Mesenteric fat pad (tissue), 1 donor: ENCODE measurements around the gene HEPACAM2. TPM values are rescaled to one million over a fixed set of nuclear protein-coding genes. Genes with fewer than 3 reads are reported as not detected.

Experiments used
- DNase-seq: peaks from one replicate; pipeline ENCODE4 v3.0.0-alpha.2; 2020; ENCODE audit warnings: low spot score
- total RNA-seq: library from RNA; stranded (reverse); fragmentation: NEBNext Ultra II Directional; extraction: Animal tissue kit (Norgen Biotek cat#: 25700); gene quantifications from one replicate; pipeline ENCODE4 v1.2.1, GENCODE V29; 2021
- donor health status: DM: yes; HTN: yes; CAD: no.

HEPACAM2 gene
- total RNA-seq, 1 donor from 2014 or later: not detected

GRCh38 chr7:93203496-93203895, 22.8 kb downstream of the HEPACAM2 start:
- DNase-seq: no peak

- DNase-seq: no peak
These were observed 23.5 kb downstream of the HEPACAM2 start for GRCh38 chr7:93202594-93203250.

- no peak for DNase-seq
These were observed 27.8 kb downstream of the HEPACAM2 start for GRCh38 chr7:93198472-93198871.

GRCh38 chr7:93196336-93196735, 29.9 kb downstream of the HEPACAM2 start:
- DNase-seq: no peak

- DNase-seq: no peak
These were observed 31.9 kb downstream of the HEPACAM2 start for GRCh38 chr7:93194386-93194785.

- no peak for DNase-seq
These were observed 37.2 kb downstream of the HEPACAM2 start for GRCh38 chr7:93188870-93189634.

- no peak for DNase-seq
These were observed 40.8 kb downstream of the HEPACAM2 start for GRCh38 chr7:93185303-93186027.

- DNase-seq: no peak
These were observed 47.1 kb downstream of the HEPACAM2 start for GRCh38 chr7:93179173-93179572.

GRCh38 chr7:93178213-93178612, 48.1 kb downstream of the HEPACAM2 start:
- no peak for DNase-seq

- DNase-seq: no peak
These were observed 49.2 kb downstream of the HEPACAM2 start for GRCh38 chr7:93176992-93177580.

- no peak for DNase-seq
These were observed 51.0 kb downstream of the HEPACAM2 start for GRCh38 chr7:93175219-93175618.

GRCh38 chr7:93172683-93173082, 53.6 kb downstream of the HEPACAM2 start:
- no peak for DNase-seq

- no peak for DNase-seq
These were observed 54.6 kb downstream of the HEPACAM2 start for GRCh38 chr7:93171606-93172226.

- no peak for DNase-seq
These were observed 60.8 kb downstream of the HEPACAM2 start for GRCh38 chr7:93165447-93165846.

- no peak for DNase-seq
These were observed 61.5 kb downstream of the HEPACAM2 start for GRCh38 chr7:93164766-93165165.

- no peak for DNase-seq
These were observed 65.0 kb downstream of the HEPACAM2 start for GRCh38 chr7:93161181-93161762.

GRCh38 chr7:93160410-93160809, 65.9 kb downstream of the HEPACAM2 start:
- DNase-seq: no peak

- no peak for DNase-seq
These were observed 66.8 kb downstream of the HEPACAM2 start for GRCh38 chr7:93159490-93159889.

GRCh38 chr7:93156884-93157283, 69.4 kb downstream of the HEPACAM2 start:
- DNase-seq: no peak

- DNase-seq: no peak
These were observed 76.0 kb downstream of the HEPACAM2 start for GRCh38 chr7:93150200-93150835.
